Measurements from ENCODE around the gene INSIG1.

INSIG1 gene

GRCh38 chr7:155337946-155338631 is 40.4 kb downstream of the INSIG1 start:
- no peak for TF ChIP-seq CTCF (IDR thresholded peaks at IDR 0.05)
- Histone ChIP-seq H3K9ac (no peak overlapping the region), H3K27me3 (ENCODE audit: control insufficient read depth, insufficient read depth, low read length) (no peaks in the 10 kb centered on the region), H3K4me2 (ENCODE audit: low read length) (no peak overlapping the region), H3K4me1 (peaks cover 2% of the 10 kb centered on the region), H2AFZ (no peak overlapping the region), H3K27ac (no peak overlapping the region), H3K9me3 (ENCODE audit: control insufficient read depth, low read length) (no peaks in the 10 kb centered on the region), H3K4me3 (ENCODE audit: low read depth, low read length) (no peak overlapping the region), H3K36me3 (ENCODE audit: control insufficient read depth, insufficient read depth, low read length) (no peaks in the 10 kb centered on the region), H3K79me2 (no peaks in the 10 kb centered on the region)

GRCh38 chr7:155338632-155339320 is 41.1 kb downstream of the INSIG1 start:
- H3K4me1 ChIP-seq, result peaks cover 2% of the 10 kb centered on the region
- no peak overlapping the region for H2AFZ ChIP-seq
- no peak overlapping the region for H3K27ac ChIP-seq
- H3K9me3 ChIP-seq (ENCODE audit: control insufficient read depth, low read length), result no peaks in the 10 kb centered on the region
- no peak overlapping the region for H3K4me2 ChIP-seq (ENCODE audit: low read length)
- H3K27me3 ChIP-seq (ENCODE audit: control insufficient read depth, insufficient read depth, low read length), result no peaks in the 10 kb centered on the region
- no peaks in the 10 kb centered on the region for H3K36me3 ChIP-seq (ENCODE audit: control insufficient read depth, insufficient read depth, low read length)
- no peaks in the 10 kb centered on the region for H3K79me2 ChIP-seq
- no peak overlapping the region for H3K9ac ChIP-seq
- no peak for TF ChIP-seq CTCF (IDR thresholded peaks at IDR 0.05)
- H3K4me3 ChIP-seq (ENCODE audit: low read depth, low read length), result no peak overlapping the region

GRCh38 chr7:155339474-155339873 is 41.8 kb downstream of the INSIG1 start:
- H3K27me3 ChIP-seq (ENCODE audit: control insufficient read depth, insufficient read depth, low read length), result no peaks in the 10 kb centered on the region
- no peaks in the 10 kb centered on the region for H3K79me2 ChIP-seq
- no peaks in the 10 kb centered on the region for H3K4me1 ChIP-seq
- H3K9me3 ChIP-seq (ENCODE audit: control insufficient read depth, low read length), result no peaks in the 10 kb centered on the region
- no peak overlapping the region for H3K27ac ChIP-seq
- H3K9ac ChIP-seq, result no peak overlapping the region
- no peak overlapping the region for H3K4me2 ChIP-seq (ENCODE audit: low read length)
- H3K36me3 ChIP-seq (ENCODE audit: control insufficient read depth, insufficient read depth, low read length), result no peaks in the 10 kb centered on the region
- TF ChIP-seq CTCF (IDR thresholded peaks at IDR 0.05), result no peak
- H3K4me3 ChIP-seq (ENCODE audit: low read depth, low read length), result no peak overlapping the region
- no peak overlapping the region for H2AFZ ChIP-seq

- no peaks in the 10 kb centered on the region for H3K9me3 ChIP-seq (ENCODE audit: control insufficient read depth, low read length)
- H3K9ac ChIP-seq, result no peak overlapping the region
- no peak overlapping the region for H3K4me3 ChIP-seq (ENCODE audit: low read depth, low read length)
- TF ChIP-seq CTCF (IDR thresholded peaks at IDR 0.05), result no peak
- H2AFZ ChIP-seq, result no peak overlapping the region
- no peaks in the 10 kb centered on the region for H3K36me3 ChIP-seq (ENCODE audit: control insufficient read depth, insufficient read depth, low read length)
- no peaks in the 10 kb centered on the region for H3K79me2 ChIP-seq
- H3K4me1 ChIP-seq, result peaks cover under 1% of the 10 kb centered on the region
- no peak overlapping the region for H3K27ac ChIP-seq
- no peak overlapping the region for H3K4me2 ChIP-seq (ENCODE audit: low read length)
- H3K27me3 ChIP-seq (ENCODE audit: control insufficient read depth, insufficient read depth, low read length), result no peaks in the 10 kb centered on the region
Measured at GRCh38 chr7:155340071-155340531, 42.4 kb downstream of the INSIG1 start.

Measured in parathyroid adenoma (tissue), 2 donors.